Peyer's patch (tissue), 4 donors: ENCODE measurements around the gene OTUD5.
A peak's percentile ranks its signal among the peaks of the same experiment; 100 is the strongest.

Experiments
- POLR2A ChIP-seq, 2 donors: fragments of 450-650 bp; IDR thresholded peaks; one replicate each; pipeline ENCODE4 v1.5.1; 2017; ENCODE audit warnings: antibody characterized with exemption in 2 of 2, mild to moderate bottlenecking in 2 of 2, moderate library complexity in 2 of 2
- TF ChIP-seq, protein P1 (sequence below), 6 experiments: fragments of 450-650 bp in 4 of 6; fragments of 200-600 bp in 2 of 6; sonication (generic) in 1 of 6; IDR thresholded peaks; one replicate each; pipeline ENCODE4 v1.5.1; 2017 to 2019; ENCODE audit warnings: antibody characterized with exemption in 6 of 6, mild to moderate bottlenecking in 3 of 6, moderate library complexity in 1 of 6

DNA sequence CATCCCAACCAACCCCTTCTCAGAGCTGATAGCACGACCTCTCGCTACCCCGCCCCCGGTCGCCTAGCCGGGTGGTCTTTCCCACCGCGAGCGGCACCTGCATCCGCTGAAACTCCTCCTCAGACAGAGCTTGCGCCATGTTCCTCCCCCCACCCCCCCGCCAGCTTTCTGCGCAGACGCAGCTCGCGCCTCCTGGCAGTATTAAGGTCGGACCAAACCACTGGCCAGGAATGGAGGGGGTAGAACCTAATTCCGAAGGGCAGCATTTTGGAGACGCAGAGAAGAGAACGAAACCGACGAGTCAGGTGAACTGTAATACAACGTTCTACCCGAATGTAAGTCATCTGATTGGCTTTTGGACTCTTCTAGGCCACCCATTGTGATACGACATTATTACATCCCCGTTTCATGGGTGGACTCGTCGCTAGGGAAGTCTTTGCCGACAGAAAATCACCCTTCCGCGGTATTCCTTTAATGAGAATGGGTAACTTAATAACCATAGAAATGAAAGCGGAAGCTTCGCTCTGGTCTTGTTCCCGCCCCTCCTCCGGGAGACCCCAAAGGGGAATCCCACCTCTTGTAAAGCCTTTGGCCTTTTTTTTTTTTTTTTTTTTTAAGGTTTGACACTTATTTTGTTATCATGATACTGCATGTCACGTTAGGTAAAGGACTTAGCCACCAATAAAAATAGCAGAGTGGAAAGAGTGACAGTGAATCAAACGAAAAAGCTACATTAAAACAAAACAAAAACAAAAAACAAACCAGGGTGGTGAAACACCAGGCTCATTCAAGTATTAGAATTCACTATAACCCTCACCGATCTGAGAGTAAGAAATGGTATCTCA is 44.9 kb upstream of the OTUD5 start, which contains the start of gene GRIPAP1:
- peak; percentile 53 to 63 for TF ChIP-seq POLR2A (IDR thresholded peaks at IDR 0.05)
- TF ChIP-seq, protein P1, sequence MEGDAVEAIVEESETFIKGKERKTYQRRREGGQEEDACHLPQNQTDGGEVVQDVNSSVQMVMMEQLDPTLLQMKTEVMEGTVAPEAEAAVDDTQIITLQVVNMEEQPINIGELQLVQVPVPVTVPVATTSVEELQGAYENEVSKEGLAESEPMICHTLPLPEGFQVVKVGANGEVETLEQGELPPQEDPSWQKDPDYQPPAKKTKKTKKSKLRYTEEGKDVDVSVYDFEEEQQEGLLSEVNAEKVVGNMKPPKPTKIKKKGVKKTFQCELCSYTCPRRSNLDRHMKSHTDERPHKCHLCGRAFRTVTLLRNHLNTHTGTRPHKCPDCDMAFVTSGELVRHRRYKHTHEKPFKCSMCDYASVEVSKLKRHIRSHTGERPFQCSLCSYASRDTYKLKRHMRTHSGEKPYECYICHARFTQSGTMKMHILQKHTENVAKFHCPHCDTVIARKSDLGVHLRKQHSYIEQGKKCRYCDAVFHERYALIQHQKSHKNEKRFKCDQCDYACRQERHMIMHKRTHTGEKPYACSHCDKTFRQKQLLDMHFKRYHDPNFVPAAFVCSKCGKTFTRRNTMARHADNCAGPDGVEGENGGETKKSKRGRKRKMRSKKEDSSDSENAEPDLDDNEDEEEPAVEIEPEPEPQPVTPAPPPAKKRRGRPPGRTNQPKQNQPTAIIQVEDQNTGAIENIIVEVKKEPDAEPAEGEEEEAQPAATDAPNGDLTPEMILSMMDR (IDR thresholded peaks at IDR 0.05), result no peak
